ENCODE data around the gene TIMMDC1.
"Not testable (repeated sequence)": the region's sequence is repeated elsewhere in the genome, so short reads cannot be mapped to it uniquely, and the experiment has no call there.

The TIMMDC1 gene

DNA sequence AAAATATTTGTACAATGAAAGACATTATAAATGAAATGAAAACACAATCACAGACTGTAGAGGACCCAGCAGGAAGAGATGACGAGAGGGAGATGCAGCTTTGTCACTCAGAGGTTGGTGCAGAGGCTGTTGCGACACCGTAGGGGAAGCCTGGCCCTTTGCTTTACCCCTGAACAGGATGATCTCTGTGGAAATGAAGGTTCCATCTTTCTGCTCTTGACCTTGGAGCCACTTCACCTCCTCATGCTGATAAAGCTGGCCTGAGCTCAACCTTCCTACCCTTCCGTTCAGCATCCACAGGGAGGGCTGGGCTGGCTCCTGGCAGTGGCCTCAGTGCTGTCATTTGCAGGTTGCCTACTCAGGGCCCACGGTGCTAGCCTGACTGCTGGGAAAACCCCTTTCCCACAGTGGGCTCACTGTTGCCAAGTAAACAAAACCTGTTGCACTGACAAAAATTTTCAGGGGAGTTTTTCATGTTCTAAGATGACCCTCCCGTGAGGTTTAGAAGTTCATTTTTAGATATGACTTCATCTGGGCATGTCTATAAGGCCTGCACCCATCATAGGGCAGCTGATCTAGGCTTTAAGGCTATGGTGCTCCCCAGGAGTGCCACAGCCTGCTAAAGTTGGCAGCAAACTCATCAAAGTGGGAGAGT is 64.1 kb downstream of the TIMMDC1 start:
- H3K27me3 ChIP-seq (ENCODE audit: low read length): no peaks in the 10 kb centered on the region
- H3F3A ChIP-seq (ENCODE audit: insufficient read depth): peaks cover 32% of the 10 kb centered on the region
- no peaks in the 10 kb centered on the region for H3K9me3 ChIP-seq (ENCODE audit: insufficient read depth, low read length)
- TF ChIP-seq, protein P1, sequence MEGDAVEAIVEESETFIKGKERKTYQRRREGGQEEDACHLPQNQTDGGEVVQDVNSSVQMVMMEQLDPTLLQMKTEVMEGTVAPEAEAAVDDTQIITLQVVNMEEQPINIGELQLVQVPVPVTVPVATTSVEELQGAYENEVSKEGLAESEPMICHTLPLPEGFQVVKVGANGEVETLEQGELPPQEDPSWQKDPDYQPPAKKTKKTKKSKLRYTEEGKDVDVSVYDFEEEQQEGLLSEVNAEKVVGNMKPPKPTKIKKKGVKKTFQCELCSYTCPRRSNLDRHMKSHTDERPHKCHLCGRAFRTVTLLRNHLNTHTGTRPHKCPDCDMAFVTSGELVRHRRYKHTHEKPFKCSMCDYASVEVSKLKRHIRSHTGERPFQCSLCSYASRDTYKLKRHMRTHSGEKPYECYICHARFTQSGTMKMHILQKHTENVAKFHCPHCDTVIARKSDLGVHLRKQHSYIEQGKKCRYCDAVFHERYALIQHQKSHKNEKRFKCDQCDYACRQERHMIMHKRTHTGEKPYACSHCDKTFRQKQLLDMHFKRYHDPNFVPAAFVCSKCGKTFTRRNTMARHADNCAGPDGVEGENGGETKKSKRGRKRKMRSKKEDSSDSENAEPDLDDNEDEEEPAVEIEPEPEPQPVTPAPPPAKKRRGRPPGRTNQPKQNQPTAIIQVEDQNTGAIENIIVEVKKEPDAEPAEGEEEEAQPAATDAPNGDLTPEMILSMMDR (IDR thresholded peaks at IDR 0.05; ENCODE audit: insufficient read depth, low read length, poor library complexity, severe bottlenecking): no peak
- TF ChIP-seq EZH2phosphoT487 (conservative IDR thresholded peaks at IDR 0.05; ENCODE audit: low read length): no peak
- H3K9ac ChIP-seq (ENCODE audit: low read length): peak overlapping the region; percentile 77
- H3K4me2 ChIP-seq (ENCODE audit: low read depth, low read length, poor library complexity, severe bottlenecking): peak overlapping the region; percentile 68
- peak overlapping the region; percentile 96 for H3K27ac ChIP-seq (ENCODE audit: low read depth, low read length)
- H2AFZ ChIP-seq (ENCODE audit: low read depth, low read length, severe bottlenecking): peak overlapping the region; percentile 44
- H4K20me1 ChIP-seq (ENCODE audit: low read depth, low read length): no peaks in the 10 kb centered on the region
- peak overlapping the region; percentile 48 for H3K4me3 ChIP-seq (ENCODE audit: insufficient read depth, low read length, poor library complexity, severe bottlenecking)
- H3K79me2 ChIP-seq (ENCODE audit: insufficient read depth, low read length): peaks cover 29% of the 10 kb centered on the region
- no peaks in the 10 kb centered on the region for H3K9me2 ChIP-seq (replicated peaks; ENCODE audit: insufficient read depth, low read length)
- no peaks in the 10 kb centered on the region; the same call in 1 of the 2 replicates for H3K36me3 ChIP-seq (ENCODE audit: low read length)

DNA sequence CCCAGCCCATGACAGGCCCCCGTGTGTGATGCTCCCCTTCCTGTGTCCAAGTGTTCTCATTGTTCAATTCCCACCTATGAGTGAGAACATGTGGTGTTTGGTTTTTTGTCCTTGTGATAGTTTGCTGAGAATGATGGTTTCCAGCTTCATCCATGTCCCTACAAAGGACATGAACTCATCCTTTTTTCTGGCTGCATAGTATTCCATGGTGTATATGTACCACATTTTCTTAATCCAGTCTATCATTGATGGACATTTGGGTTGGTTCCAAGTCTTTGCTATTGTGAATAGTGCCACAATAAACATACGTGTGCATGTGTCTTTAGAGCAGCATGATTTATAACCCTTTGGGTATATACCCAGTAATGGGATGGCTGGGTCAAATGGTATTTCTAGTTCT is 65.0 kb downstream of the TIMMDC1 start:
- Histone ChIP-seq H3F3A (ENCODE audit: insufficient read depth) (peaks cover 32% of the 10 kb centered on the region), H3K79me2 (ENCODE audit: insufficient read depth, low read length) (peaks cover 20% of the 10 kb centered on the region), H3K4me2 (ENCODE audit: low read depth, low read length, poor library complexity, severe bottlenecking) (peak overlapping the region; percentile 68), H3K27ac (ENCODE audit: low read depth, low read length) (peak overlapping the region; percentile 96)
- not testable (repeated sequence) for H3K9ac ChIP-seq (ENCODE audit: low read length); H3K9me2 ChIP-seq (replicated peaks; ENCODE audit: insufficient read depth, low read length); H3K9me3 ChIP-seq (ENCODE audit: insufficient read depth, low read length); H4K20me1 ChIP-seq (ENCODE audit: low read depth, low read length); H2AFZ ChIP-seq (ENCODE audit: low read depth, low read length, severe bottlenecking); H3K4me3 ChIP-seq (ENCODE audit: insufficient read depth, low read length, poor library complexity, severe bottlenecking); H3K36me3 ChIP-seq (ENCODE audit: low read length); H3K27me3 ChIP-seq (ENCODE audit: low read length)

DNA sequence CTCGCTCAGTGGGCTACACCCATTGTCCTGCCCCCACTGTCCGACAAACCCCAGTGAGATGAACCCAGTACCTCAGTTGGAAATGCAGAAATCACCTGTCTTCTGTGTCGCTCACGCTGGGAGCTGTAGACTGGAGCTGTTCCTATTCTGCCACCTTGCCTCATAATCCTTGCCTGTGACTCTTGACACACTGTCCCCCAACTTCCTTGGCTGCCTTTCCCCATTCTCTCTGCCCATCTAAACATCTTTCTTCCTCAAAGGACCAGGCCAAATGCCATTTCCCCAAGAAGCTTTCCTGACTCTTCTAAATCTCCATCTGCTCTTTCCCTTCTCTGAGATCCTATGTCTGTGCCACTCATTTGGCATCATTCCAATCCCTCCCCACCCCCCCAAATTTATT is 70.8 kb downstream of the TIMMDC1 start:
- H3K9me2 ChIP-seq (replicated peaks; ENCODE audit: insufficient read depth, low read length): no peaks in the 10 kb centered on the region
- H3K9ac ChIP-seq (ENCODE audit: low read length): no peak overlapping the region
- H3K9me3 ChIP-seq (ENCODE audit: insufficient read depth, low read length): no peaks in the 10 kb centered on the region
- H3F3A ChIP-seq (ENCODE audit: insufficient read depth): no peaks in the 10 kb centered on the region
- no peaks in the 10 kb centered on the region for H4K20me1 ChIP-seq (ENCODE audit: low read depth, low read length)
- H3K36me3 ChIP-seq (ENCODE audit: low read length): no peaks in the 10 kb centered on the region
- no peak overlapping the region for H3K4me3 ChIP-seq (ENCODE audit: insufficient read depth, low read length, poor library complexity, severe bottlenecking)
- no peak overlapping the region for H2AFZ ChIP-seq (ENCODE audit: low read depth, low read length, severe bottlenecking)
- no peaks in the 10 kb centered on the region for H3K79me2 ChIP-seq (ENCODE audit: insufficient read depth, low read length)
- no peaks in the 10 kb centered on the region for H3K27me3 ChIP-seq (ENCODE audit: low read length)
- TF ChIP-seq, protein P1 (IDR thresholded peaks at IDR 0.05; ENCODE audit: insufficient read depth, low read length, poor library complexity, severe bottlenecking): no peak
- no peak for TF ChIP-seq EZH2phosphoT487 (conservative IDR thresholded peaks at IDR 0.05; ENCODE audit: low read length)
- H3K27ac ChIP-seq (ENCODE audit: low read depth, low read length): no peak overlapping the region
- no peak overlapping the region for H3K4me2 ChIP-seq (ENCODE audit: low read depth, low read length, poor library complexity, severe bottlenecking)

DNA sequence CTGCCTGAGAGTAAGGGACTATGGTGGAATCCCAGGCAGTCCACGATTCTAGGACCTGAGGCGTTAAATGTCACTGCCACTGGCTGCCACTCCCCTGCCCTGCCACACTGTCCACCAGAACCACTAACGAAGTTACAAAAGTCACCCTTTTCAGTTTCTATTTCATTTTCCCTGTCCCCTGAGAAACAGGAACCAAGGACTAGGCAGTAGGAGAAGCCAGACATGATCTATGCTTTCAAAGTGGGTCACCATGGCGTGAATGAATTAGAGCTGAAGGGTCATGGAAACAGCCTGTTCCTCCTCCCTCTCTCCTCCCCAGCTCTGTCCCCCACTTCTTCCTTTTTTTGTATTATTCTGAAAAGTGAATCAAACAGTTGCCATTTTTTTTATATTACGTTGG is 71.9 kb downstream of the TIMMDC1 start:
- Histone ChIP-seq H3K9me3 (ENCODE audit: insufficient read depth, low read length) (no peaks in the 10 kb centered on the region), H3K4me3 (ENCODE audit: insufficient read depth, low read length, poor library complexity, severe bottlenecking) (no peak overlapping the region), H3K9me2 (replicated peaks; ENCODE audit: insufficient read depth, low read length) (no peaks in the 10 kb centered on the region), H2AFZ (ENCODE audit: low read depth, low read length, severe bottlenecking) (no peak overlapping the region), H3K9ac (ENCODE audit: low read length) (no peak overlapping the region), H4K20me1 (ENCODE audit: low read depth, low read length) (no peaks in the 10 kb centered on the region), H3K36me3 (ENCODE audit: low read length) (no peaks in the 10 kb centered on the region), H3K4me2 (ENCODE audit: low read depth, low read length, poor library complexity, severe bottlenecking) (no peak overlapping the region), H3K27ac (ENCODE audit: low read depth, low read length) (no peak overlapping the region), H3K79me2 (ENCODE audit: insufficient read depth, low read length) (no peaks in the 10 kb centered on the region), H3F3A (ENCODE audit: insufficient read depth) (no peaks in the 10 kb centered on the region), H3K27me3 (ENCODE audit: low read length) (no peaks in the 10 kb centered on the region)
- TF ChIP-seq, protein P1 (IDR thresholded peaks at IDR 0.05; ENCODE audit: insufficient read depth, low read length, poor library complexity, severe bottlenecking): no peak
- no peak for TF ChIP-seq EZH2phosphoT487 (conservative IDR thresholded peaks at IDR 0.05; ENCODE audit: low read length)
